Ishikawa (cell line): Measurements from ENCODE around the gene PON1.

Experiments
- CEBPB ChIP-seq: IDR thresholded peaks from 2 replicates; pipeline ENCODE4 v1.6.1; 2012
- CREB1 ChIP-seq: IDR thresholded peaks from 2 replicates; pipeline ENCODE4 v1.6.1; 2012; ENCODE audit warnings: low read depth
- EGR1 ChIP-seq: IDR thresholded peaks from 2 replicates; pipeline ENCODE4 v1.6.1; 2012
- EP300 ChIP-seq: IDR thresholded peaks from 2 replicates; pipeline ENCODE4 v1.6.1; 2012; ENCODE audit warnings: borderline replicate concordance
- FOXM1 ChIP-seq: IDR thresholded peaks from 2 replicates; pipeline ENCODE4 v1.6.1; 2012; ENCODE audit warnings: low read depth, borderline replicate concordance
- MAX ChIP-seq: IDR thresholded peaks from 2 replicates; pipeline ENCODE4 v1.6.1; 2012
- NFIC ChIP-seq: IDR thresholded peaks from 2 replicates; pipeline ENCODE4 v1.6.1; 2012
- RAD21 ChIP-seq: IDR thresholded peaks from 2 replicates; pipeline ENCODE4 v1.6.1; 2012; ENCODE audit warnings: low read depth
- TCF12 ChIP-seq: IDR thresholded peaks from 2 replicates; pipeline ENCODE4 v1.6.1; 2012; ENCODE audit warnings: low read depth
- TEAD4 ChIP-seq: IDR thresholded peaks from 2 replicates; pipeline ENCODE4 v1.6.1; 2012
- USF1 ChIP-seq: IDR thresholded peaks from 2 replicates; pipeline ENCODE4 v1.6.1; 2012
- YY1 ChIP-seq: IDR thresholded peaks from 2 replicates; pipeline ENCODE4 v1.6.1; 2012; ENCODE audit warnings: low read depth
- ZBTB7A ChIP-seq: IDR thresholded peaks from 2 replicates; pipeline ENCODE4 v1.6.1; 2012; ENCODE audit warnings: low read depth
- TF ChIP-seq, protein P1 (sequence below): IDR thresholded peaks from 2 replicates; pipeline ENCODE4 v1.6.1; 2012; ENCODE audit warnings: low read depth, mild to moderate bottlenecking

Gene PON1

DNA sequence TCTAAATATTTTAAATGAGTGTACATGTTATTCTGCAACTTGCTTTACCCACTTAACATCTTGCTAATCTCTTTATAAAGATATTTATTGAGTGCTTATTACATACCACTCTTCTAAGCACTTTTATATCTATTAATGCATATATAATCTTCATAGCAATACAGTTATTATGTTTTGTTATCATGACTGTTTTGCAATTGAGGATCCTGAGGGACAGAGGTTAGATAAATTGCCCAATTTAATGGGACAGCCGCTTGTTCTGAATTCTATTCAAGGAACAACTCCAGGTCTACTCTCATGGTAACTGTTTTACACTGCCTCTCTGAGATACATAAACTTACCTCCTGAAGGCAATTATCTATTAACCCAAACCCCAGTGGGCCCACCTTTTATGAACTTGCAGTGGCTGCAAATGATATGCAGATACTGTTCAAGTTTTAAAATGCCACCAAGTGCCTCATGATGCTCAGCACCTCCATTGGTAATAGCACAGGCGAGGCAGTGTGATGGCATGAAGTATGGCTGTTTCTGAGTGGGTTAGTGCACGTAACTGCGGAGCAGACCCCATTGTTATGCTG lies 60.5 kb downstream of the PON1 start:
- no peak for TF ChIP-seq FOXM1
- TF ChIP-seq YY1, result no peak
- TF ChIP-seq, protein P1, sequence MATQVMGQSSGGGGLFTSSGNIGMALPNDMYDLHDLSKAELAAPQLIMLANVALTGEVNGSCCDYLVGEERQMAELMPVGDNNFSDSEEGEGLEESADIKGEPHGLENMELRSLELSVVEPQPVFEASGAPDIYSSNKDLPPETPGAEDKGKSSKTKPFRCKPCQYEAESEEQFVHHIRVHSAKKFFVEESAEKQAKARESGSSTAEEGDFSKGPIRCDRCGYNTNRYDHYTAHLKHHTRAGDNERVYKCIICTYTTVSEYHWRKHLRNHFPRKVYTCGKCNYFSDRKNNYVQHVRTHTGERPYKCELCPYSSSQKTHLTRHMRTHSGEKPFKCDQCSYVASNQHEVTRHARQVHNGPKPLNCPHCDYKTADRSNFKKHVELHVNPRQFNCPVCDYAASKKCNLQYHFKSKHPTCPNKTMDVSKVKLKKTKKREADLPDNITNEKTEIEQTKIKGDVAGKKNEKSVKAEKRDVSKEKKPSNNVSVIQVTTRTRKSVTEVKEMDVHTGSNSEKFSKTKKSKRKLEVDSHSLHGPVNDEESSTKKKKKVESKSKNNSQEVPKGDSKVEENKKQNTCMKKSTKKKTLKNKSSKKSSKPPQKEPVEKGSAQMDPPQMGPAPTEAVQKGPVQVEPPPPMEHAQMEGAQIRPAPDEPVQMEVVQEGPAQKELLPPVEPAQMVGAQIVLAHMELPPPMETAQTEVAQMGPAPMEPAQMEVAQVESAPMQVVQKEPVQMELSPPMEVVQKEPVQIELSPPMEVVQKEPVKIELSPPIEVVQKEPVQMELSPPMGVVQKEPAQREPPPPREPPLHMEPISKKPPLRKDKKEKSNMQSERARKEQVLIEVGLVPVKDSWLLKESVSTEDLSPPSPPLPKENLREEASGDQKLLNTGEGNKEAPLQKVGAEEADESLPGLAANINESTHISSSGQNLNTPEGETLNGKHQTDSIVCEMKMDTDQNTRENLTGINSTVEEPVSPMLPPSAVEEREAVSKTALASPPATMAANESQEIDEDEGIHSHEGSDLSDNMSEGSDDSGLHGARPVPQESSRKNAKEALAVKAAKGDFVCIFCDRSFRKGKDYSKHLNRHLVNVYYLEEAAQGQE, result no peak
- TF ChIP-seq EP300, result no peak
- no peak for TF ChIP-seq CREB1
- TF ChIP-seq ZBTB7A, result no peak
- no peak for TF ChIP-seq CEBPB
- TF ChIP-seq EGR1, result no peak
- no peak for TF ChIP-seq RAD21

- TF ChIP-seq USF1 (no peak), TEAD4 (no peak), EGR1 (no peak)
Measured at GRCh38 chr7:95262875-95263274, 61.5 kb downstream of the PON1 start.

GRCh38 chr7:95261895-95262415 lies 62.4 kb downstream of the PON1 start:
- TF ChIP-seq ZBTB7A, result no peak
- TF ChIP-seq MAX, result no peak
- no peak for TF ChIP-seq FOXM1
- no peak for TF ChIP-seq YY1

GRCh38 chr7:95255691-95256090 lies 68.6 kb downstream of the PON1 start:
- TF ChIP-seq USF1 (no peak), FOXM1 (no peak), ZBTB7A (no peak), MAX (no peak)

DNA sequence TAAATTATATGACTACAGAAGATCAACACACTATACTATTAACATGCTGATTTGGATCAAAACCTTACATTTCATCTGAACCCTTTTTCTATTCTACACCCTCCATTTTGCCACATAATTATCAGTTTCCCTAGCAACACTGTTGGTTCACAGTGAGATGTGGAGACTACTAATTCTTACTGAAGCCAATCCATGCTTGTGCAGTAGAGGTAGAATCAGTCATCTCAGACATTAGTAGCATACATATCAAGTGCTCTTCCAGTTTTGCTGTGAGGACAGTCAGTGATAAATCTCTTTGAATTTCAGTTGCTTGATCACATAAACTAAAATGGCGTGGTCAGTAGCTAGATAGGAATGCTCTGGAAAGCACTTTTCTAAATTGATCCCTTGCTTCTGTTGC lies 70.3 kb downstream of the PON1 start:
- TF ChIP-seq ZBTB7A (no peak), YY1 (no peak), TCF12 (no peak), RAD21 (no peak), CREB1 (no peak), EP300 (no peak), CEBPB (no peak), NFIC (no peak), TEAD4 (no peak), MAX (no peak)
- TF ChIP-seq, protein P1, result no peak

DNA sequence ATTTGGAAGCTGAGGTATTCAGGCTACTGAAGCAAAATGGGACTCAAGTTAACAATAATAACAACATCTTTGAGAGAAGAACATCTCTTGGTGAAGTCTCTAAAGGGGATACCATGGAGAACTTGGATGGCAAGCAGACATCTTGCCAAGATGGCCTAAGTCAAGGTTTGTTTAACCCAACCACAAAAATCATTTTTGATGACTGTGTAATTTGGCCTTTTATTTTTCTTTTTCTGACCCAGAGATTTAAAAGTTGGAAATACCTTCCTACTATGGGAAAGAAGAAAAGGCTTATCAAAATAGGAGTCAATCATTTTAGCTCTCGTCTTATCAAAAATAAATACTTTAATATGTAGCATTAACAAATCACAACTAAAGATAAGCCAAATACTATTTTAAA lies 72.4 kb downstream of the PON1 start:
- no peak for TF ChIP-seq FOXM1
- no peak for TF ChIP-seq TEAD4
- TF ChIP-seq CREB1, result no peak
- TF ChIP-seq MAX, result no peak
- TF ChIP-seq ZBTB7A, result no peak
- TF ChIP-seq TCF12, result no peak
- TF ChIP-seq, protein P1, result no peak
